ENCODE results near the gene PCYT2. TPM values are rescaled to one million over a fixed set of nuclear protein-coding genes. Genes with fewer than 3 reads are reported as not detected.

PCYT2 gene
- total RNA-seq (2022; extraction: Qiagen RNA extraction) = 14.4 to 17.4 TPM (median 16.9 TPM) in 5 replicates

DNA sequence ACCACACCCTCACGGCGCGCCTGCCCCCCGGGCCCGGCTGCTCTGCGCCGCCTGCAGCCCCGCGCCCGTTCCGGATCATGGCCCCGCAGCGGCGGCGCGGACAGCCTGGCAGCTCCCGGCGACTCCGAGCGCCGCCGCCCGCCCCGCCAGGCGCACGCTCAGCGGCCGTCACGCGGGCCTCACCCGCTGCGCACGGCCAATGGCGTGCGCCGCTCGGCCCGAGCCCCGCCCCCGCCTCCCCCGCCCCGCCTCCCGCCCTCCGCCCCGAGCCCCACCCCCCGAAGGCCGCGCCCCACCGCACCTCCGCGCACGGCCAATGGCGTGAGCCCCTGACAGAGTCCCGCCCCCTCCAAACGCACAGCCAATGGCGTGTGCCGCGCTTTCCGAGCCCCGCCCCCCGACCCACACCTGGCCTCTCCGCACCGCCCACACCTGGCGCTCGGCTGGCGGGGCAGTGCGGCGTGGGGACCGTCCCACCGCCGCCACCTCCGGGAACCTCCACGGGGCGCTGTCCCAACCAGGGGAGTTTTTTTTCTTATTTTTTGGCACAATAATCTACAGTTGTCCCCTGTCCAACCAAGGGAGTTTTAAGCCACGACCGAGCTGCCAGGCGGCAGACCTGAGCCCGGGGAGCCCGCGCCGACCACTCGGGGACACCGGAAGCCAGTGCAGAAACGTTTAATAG, at the start of gene PCYT2:
Gene PCYT2 (minus strand): TSS at position 123 of the 685 bp plus-strand sequence. CDS start 44 bp downstream, at position 79.

DNA sequence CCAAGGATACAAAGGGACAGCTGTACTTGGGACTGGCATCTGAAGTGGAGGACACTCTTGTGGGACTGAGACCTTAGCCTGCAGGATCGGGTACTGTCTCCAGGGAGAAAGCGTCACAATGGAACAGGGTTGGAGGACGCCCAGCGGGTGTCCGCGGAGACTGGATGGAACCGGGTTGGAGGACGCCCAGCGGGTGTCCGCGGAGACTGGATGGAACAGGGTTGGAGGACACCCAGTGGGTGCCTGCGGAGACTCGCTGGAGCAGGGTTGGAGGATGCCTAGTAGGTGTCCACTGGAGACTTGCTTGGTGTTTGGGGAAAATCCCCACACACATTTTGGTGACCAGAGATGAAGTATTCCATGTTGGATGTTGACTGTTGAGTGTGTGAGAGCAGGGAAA, 36.0 kb upstream of the PCYT2 start, which contains the start of gene MYADML2:
Gene MYADML2 (minus strand): TSS at position 45 of the 400 bp plus-strand sequence. CDS start 5,492 bp downstream, outside the sequence.

DNA sequence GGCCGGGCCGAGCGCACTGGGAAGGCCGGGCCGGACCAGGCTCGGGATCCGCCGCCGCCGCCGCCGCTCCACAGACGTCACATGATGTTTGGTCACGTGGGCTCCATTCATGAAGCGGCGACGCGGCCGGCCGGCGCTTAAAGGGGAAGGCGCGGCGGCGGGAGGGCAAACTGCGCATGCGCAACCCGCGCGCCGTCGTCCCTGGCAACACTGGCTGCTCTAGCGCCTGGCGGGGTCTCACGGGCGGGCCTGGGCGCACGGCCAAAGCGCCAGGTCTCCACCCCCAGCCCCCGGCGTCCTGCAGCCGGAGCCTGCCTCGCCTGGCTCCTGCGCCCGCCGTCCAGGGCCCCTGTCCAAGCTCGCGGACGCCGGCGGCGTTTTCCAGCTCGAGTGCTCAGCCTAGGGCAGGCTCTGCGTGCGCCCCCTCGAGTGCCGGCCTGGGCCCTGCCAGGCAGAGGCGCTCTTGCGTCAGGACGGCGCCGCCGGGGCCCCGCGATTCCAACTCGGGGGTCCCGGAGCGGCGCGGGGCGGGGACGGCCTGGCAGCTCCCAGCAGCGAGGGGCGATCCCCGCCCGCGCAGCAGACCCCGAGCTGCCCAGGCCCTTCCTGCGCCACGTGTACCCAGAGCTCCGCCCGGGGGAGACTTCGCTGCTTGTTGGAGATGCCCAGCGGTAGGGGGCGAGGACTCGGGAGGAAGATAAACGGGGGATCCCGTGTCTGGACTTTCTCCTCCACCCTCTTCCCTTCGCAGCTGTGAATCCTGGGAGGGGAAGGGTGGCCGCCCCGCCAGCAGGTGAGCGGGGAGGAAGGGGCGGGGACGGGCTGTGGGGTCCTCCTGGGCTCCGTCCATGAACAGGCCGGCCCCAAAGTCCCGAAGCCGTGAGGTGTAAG, 16.7 kb upstream of the PCYT2 start, which contains the start of gene MAFG:
Gene MAFG (minus strand): TSS at position 83 of the 891 bp plus-strand sequence. CDS start 4,550 bp downstream, outside the sequence.

DNA sequence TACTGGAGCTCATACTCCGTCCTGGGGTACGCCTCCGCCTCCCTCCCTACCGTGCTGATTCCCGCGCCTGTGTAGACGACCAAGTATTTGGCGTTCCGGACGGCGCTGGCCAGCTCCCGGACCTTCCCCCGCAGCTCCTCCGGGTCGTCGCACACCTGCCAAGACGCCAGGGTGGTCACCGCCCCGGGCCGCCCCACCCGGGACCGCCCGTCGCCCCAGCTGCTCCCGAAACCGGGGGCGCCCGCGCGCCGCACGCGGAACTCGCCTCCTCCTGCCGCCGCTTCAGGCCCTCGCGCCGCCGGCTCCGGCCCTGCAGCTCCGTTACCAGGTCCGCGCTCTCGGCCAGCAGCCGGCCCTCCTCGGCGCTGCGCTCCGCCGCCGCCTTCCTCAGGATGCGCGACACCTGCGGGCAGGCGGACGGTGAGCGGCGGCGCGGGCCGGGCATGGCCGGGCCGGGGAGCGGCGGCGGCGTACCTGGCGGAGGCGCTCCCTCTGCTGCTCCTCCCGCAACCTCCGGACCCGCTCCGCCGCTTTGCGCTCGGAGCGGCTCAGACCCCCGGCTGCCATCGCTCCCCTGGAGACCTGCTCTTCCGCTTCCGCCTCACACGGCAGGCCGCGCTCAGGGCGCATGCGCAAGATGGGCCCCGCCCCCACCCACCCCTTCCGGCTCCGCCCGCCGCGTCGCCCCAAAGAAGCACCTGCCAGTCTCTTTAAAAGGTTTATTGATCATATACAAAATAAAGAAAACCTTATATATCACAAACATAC, 6.5 kb upstream of the PCYT2 start, which contains the start of gene SIRT7:
Gene SIRT7 (minus strand): TSS at position 612 of the 768 bp plus-strand sequence. CDS start 45 bp downstream, at position 567.

DNA sequence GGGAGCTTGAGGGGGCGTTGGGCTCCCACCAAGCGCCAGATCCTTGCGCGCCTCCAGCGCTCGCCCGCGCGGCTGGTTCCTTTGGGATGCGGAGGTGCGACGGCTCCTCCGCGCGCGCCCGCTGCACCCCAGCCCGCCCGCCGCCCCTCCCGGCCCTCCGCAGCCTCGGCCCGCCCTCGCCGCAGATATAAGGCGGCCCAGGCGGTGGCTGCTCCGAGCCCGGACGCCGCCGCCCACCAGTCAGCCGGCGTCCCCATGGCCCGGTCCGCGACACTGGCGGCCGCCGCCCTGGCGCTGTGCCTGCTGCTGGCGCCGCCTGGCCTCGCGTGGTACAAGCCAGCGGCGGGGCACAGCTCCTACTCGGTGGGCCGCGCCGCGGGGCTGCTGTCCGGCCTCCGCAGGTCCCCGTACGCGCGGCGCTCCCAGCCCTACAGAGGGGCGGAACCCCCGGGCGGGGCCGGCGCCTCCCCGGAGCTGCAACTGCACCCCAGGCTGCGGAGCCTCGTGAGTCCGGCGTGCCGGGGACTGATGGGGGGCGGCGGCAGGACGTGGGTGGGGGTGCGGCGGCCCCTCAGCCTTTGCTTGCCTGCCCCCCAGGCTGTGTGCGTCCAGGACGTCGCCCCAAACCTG, 9.1 kb downstream of the PCYT2 start, which contains the start of gene NPB:
Gene NPB (plus strand): TSS at position 216 of the 630 bp plus-strand sequence. CDS start 40 bp downstream, at position 256.

DNA sequence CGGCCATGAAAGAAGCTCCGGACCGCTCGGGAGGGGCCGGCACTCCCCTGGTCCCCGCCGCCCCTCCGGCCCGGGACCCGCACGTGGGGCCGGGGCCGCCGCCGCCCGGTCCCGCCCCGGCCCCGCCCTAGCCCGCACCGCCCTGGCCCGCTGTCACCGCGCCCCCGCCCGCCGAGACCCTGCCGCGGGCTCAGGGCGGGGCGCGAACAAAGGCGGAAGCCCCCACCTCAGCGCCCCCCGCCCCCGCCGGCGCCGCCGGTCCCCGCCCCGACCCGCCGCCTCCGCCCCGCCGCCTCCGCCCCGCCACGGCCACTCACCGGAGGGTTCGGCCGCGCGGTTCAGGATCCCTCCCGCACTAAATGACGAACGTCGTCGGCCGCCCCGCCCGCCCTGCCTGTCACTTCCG, 40.2 kb downstream of the PCYT2 start, which contains the start of gene ARHGDIA:
Gene ARHGDIA (minus strand): TSS at position 357 of the 406 bp plus-strand sequence. CDS start 1,407 bp downstream, outside the sequence.

DNA sequence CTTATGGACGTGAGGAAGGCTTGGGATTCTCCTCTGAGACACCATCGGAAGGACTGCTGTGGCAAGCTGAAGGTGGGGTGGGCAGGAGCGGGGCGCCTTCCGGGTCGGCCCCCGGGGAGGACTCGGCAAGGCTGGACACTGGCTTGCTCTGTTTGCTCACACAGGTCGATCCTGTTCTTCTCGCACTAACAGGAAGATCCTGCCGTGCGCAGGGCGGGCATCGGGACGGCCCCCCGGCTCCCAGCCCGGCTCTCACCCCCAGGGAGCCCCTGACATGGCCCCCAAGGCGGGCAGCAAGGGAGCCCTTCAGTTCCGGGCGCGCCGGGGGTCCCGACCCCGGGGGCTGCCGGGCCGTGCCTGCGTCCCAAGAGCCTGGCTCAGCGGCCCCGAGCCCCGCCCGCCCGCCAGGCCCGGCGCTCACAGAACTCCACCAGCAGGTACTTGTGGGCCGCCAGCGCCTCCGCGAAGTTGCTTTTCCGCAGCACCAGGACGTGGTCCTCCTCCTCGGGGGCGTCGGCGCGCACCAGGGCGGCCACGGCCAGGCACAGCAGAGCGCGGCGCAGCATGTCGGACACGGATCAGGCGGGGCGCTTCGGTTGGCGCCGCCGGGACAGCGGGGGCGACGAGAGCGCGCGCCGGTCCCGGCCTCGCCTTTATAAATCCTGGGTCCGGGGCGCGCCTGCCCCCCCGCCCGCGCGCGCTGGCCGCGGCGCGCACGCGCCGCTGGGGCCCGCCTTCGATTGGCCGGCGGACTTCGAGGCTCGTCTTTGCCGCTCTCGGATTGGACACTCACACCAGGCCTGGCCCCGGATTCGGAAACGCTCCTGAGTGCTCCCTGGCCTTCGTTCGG, 51.1 kb downstream of the PCYT2 start, which contains the start of gene P4HB:
Gene P4HB (minus strand): TSS at position 630 of the 850 bp plus-strand sequence. CDS start 64 bp downstream, at position 566.

Other genes with a start within 250 kb of the PCYT2 start
- 35.7 to 66.2 TPM (median 58.0 TPM) in 5 replicates for gene OXLD1, start 244.8 kb downstream of the PCYT2 start, total RNA-seq (2022; extraction: Qiagen RNA extraction)
- gene CCDC137, start 244.7 kb downstream of the PCYT2 start, total RNA-seq (2022; extraction: Qiagen RNA extraction) = 59.6 to 70.3 TPM (median 61.4 TPM) in 5 replicates
- 46.1 to 52.5 TPM (median 49.2 TPM) in 5 replicates for gene ARL16, start 227.6 kb downstream of the PCYT2 start, total RNA-seq (2022; extraction: Qiagen RNA extraction)
- 146 to 202 TPM (median 189 TPM) in 5 replicates for gene HGS, start 227.4 kb downstream of the PCYT2 start, total RNA-seq (2022; extraction: Qiagen RNA extraction)
- 207 to 319 TPM (median 292 TPM) in 5 replicates for gene MRPL12, start 208.0 kb downstream of the PCYT2 start, total RNA-seq (2022; extraction: Qiagen RNA extraction)
- gene SLC25A10, start 199.1 kb downstream of the PCYT2 start, total RNA-seq (2022; extraction: Qiagen RNA extraction) = 31.5 to 44.9 TPM (median 40.7 TPM) in 5 replicates
- gene GCGR, start 107.2 kb downstream of the PCYT2 start, total RNA-seq (2022; extraction: Qiagen RNA extraction) = 0.08 to 0.47 TPM (median 0.30 TPM) in 5 replicates
- gene MCRIP1, start 78.1 kb downstream of the PCYT2 start, total RNA-seq (2022; extraction: Qiagen RNA extraction) = 82.0 to 105 TPM (median 93.6 TPM) in 5 replicates
- 0.15 to 0.39 TPM (median 0.22 TPM) in 4 of 5 replicates, not detected in the other for gene PPP1R27, start 76.3 kb downstream of the PCYT2 start, total RNA-seq (2022; extraction: Qiagen RNA extraction)
- 666 to 810 TPM (median 679 TPM) in 5 replicates for gene P4HB, start 50.9 kb downstream of the PCYT2 start, total RNA-seq (2022; extraction: Qiagen RNA extraction)
- 561 to 665 TPM (median 634 TPM) in 5 replicates for gene ARHGDIA, start 40.1 kb downstream of the PCYT2 start, total RNA-seq (2022; extraction: Qiagen RNA extraction)
- gene ALYREF, start 19.8 kb downstream of the PCYT2 start, total RNA-seq (2022; extraction: Qiagen RNA extraction) = 171 to 247 TPM (median 233 TPM) in 5 replicates
- 179 to 295 TPM (median 289 TPM) in 5 replicates for gene ANAPC11, start 19.7 kb downstream of the PCYT2 start, total RNA-seq (2022; extraction: Qiagen RNA extraction)
- 0.36 to 0.59 TPM (median 0.53 TPM) in 5 replicates for gene NPB, start 9.2 kb downstream of the PCYT2 start, total RNA-seq (2022; extraction: Qiagen RNA extraction)
- 32.8 to 46.8 TPM (median 42.2 TPM) in 5 replicates for gene SIRT7, start 6.8 kb upstream of the PCYT2 start, total RNA-seq (2022; extraction: Qiagen RNA extraction)
- gene MAFG, start 16.3 kb upstream of the PCYT2 start, total RNA-seq (2022; extraction: Qiagen RNA extraction) = 28.2 to 33.6 TPM (median 29.0 TPM) in 5 replicates
- gene PYCR1, start 25.9 kb upstream of the PCYT2 start, total RNA-seq (2022; extraction: Qiagen RNA extraction) = 68.6 to 86.8 TPM (median 85.6 TPM) in 5 replicates
- not detected in 5 replicates for gene MYADML2, start 35.8 kb upstream of the PCYT2 start, total RNA-seq (2022; extraction: Qiagen RNA extraction)
- 0.14 to 0.37 TPM (median 0.35 TPM) in 5 replicates for gene NOTUM, start 49.8 kb upstream of the PCYT2 start, total RNA-seq (2022; extraction: Qiagen RNA extraction)
- gene ASPSCR1, start 66.2 kb upstream of the PCYT2 start, total RNA-seq (2022; extraction: Qiagen RNA extraction) = 20.7 to 30.1 TPM (median 27.2 TPM) in 5 replicates
- gene CENPX, start 111.5 kb upstream of the PCYT2 start, total RNA-seq (2022; extraction: Qiagen RNA extraction) = 123 to 204 TPM (median 184 TPM) in 5 replicates
- 11.0 to 15.6 TPM (median 13.4 TPM) in 5 replicates for gene LRRC45, start 111.9 kb upstream of the PCYT2 start, total RNA-seq (2022; extraction: Qiagen RNA extraction)
- 25.9 to 40.2 TPM (median 36.1 TPM) in 5 replicates for gene RAC3, start 120.3 kb upstream of the PCYT2 start, total RNA-seq (2022; extraction: Qiagen RNA extraction)
- gene DCXR, start 126.3 kb upstream of the PCYT2 start, total RNA-seq (2022; extraction: Qiagen RNA extraction) = 61.0 to 102 TPM (median 96.9 TPM) in 5 replicates
- 18.5 to 24.7 TPM (median 23.0 TPM) in 5 replicates for gene RFNG, start 140.4 kb upstream of the PCYT2 start, total RNA-seq (2022; extraction: Qiagen RNA extraction)
- gene GPS1, start 140.5 kb upstream of the PCYT2 start, total RNA-seq (2022; extraction: Qiagen RNA extraction) = 114 to 145 TPM (median 137 TPM) in 5 replicates
- gene DUS1L, start 154.4 kb upstream of the PCYT2 start, total RNA-seq (2022; extraction: Qiagen RNA extraction) = 76.1 to 141 TPM (median 135 TPM) in 5 replicates
- gene FASN, start 186.8 kb upstream of the PCYT2 start, total RNA-seq (2022; extraction: Qiagen RNA extraction) = 132 to 142 TPM (median 139 TPM) in 5 replicates

All from A549 treated with Hydrocortisone at 1 μM for 4 hours (cell line).